Fibroblast of upper back skin (primary cell): ENCODE data around the gene ADD2.

Source experiments
- DNase-seq: peaks from one replicate; pipeline ENCODE4 v3.0.0-alpha.2; 2013

The ADD2 gene

DNA sequence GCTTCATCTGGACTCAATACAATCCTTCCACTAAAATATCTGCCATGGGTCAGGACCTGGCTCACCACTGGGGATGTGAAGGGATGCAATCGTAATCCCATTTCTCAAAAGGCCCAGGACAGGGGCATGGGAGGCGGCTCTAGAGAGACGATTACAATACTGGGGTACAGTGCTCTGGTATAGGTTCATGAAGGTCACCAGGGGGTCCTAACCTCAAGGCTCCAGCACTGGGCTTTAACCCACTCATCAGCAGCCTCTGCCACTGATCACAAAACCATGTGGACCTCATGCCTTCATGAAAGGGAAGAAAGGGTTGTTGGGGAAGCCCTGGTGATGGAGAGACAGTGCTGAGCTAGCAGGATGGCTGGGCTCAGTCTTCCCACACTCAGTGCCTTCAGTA is 48.8 kb downstream of the ADD2 start:
- DNase-seq, result no peak

DNA sequence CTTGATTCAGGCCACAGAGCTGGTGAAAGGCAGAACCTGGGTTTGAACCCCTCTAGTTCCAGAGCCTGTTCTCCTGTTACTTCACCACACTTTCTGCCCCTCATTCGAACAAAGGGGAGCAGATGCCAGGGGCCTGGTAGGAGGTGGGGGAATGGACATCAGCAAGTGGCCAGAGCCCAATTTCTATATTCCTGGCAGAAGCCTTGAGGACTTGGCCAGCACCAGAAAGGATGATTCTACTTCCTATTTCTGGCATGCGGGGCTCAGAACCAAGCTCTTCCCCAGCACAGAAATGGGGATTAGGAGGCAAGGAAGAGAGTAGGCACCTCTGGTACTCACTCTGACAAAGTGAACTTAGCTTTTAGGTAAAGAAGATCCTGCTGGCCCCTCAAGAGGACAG is 49.3 kb downstream of the ADD2 start:
- no peak for DNase-seq

DNA sequence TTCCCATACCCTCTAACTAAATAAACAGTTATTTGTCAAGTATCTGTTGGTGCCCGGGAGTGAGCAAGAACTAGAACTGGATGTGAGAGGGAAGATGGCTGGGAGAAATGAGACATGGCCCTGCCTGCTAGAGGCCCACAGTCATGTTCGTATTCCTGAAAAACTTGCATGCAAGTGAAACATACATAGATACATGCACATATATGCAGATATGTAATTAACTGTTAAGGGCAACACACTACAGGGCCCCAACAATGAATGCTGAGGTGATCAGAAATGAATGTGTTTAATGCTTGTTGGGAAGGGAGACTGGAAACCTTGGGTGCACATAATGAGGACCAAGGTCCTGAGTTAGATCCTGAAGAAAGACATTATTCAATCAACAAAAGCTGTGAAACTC is 49.8 kb downstream of the ADD2 start:
- DNase-seq, result no peak

DNA sequence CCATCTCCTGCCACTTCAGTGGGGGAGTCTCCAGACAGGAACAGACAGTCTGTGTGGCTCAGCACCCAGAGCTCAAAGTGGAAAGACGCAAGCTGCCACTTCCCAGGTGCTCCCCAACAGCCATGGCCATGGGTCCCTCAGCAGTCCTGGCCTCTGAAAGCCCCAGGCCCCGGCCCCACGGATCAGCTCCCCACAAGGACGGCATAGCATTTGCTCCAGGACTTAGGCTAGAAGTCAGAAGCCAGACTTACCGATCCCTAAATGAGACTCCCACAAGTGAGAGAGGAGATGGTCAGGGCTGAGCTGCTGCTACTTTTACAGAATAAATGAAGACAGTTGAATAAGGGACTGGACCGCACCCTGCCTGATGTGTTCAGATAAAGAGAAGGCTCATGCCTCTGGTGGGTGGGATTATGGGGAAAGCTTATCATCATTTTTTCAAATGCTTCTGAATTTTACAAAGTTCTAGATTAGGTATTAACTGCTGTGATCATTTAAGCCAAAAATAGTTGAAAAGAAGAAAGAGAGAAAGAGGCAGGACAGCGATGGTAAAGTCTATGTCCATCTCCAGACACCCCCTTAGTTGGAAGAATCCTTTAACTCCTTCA is 50.5 kb downstream of the ADD2 start:
- DNase-seq, result no peak

DNA sequence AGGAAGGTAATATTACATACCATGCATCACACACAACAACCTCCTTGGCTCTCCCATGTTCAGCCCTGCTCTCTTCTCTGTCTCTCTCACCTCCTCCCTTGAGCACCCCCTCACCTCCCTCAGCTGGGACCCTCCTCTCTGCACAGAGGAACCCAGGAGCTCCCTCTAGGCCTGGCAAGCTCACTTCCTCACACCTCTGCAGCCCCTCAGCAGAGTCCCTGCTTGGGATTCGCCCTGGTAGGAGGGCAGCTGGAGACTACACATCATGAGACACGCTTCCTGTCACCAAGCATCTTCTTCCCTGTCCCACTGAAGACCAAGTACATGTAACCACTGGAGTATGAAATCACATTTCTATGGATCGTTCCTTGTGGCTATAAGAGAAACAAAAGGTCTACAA is 51.0 kb downstream of the ADD2 start:
- no peak for DNase-seq

DNA sequence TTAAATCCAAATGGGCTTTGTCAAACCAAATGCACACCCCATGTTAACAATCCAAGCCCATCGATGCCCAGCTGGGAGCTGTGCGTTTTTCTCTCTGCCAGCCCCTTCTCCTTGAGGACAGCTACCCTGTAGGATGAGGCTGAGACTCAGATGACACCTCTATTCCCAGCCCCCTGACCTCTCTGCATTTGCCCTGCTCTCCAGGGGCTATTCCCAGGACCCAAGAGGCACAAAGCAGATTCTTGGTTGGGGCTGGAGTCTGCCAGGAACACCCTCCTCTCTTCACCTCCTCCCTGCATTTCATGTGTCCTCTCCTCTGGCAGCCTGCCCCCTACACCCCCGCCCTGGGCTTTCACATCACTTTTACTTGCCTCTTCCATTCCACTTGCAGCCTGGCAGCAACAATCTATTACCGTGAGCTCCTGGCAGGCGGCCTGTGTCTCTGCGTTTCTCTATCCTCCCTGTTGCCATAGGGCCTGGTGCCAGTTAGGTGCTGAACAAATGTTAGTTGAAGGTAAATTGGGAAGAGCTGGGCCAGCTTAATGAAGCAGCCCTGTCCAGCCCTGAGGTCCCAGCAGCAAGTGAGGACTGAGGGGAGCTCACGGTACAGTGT is 51.8 kb downstream of the ADD2 start:
- no peak for DNase-seq

DNA sequence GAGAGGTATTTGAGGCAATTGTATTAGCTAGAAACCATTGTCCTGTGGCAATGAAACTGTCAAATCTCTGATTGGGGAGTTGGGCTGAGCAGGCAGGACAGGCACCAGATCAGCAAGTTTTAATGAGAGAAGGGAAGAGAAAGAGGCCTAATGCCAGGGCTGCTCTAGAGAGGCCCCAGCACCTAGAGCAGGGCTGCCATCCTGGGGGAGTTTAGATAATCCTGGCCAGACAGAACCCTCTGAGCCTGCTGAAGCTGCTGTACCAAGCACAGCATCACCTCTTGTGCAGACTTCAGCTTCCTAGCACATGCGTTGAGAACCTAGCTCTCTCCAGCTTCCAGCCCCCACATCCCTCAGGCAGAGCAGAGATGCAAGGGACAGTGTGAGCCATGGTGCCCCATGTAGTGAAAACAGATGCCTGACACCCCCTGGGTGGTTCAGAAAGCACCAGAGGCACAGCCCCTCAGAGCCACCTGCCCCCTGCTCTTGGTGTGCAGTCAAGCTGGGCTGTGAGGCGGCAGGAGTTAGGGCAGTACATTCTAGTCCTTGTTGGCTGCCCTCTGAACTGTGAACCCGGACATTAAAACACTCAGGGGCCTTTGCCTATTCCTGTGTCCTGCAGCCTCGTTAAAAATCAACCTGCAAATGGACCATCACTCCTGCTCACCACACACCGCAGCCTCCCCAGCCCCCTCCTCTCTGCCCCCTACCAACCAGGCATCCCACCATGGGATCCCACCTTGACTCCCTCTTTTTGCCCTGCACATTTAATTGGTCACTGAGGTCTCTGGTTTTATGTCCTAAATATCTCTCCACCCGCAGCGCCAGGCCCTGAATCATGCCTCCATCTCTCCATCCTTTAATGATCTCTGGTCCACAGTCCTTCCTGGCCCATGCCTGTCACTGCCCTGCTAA is 52.7 kb downstream of the ADD2 start:
- DNase-seq, result no peak

DNA sequence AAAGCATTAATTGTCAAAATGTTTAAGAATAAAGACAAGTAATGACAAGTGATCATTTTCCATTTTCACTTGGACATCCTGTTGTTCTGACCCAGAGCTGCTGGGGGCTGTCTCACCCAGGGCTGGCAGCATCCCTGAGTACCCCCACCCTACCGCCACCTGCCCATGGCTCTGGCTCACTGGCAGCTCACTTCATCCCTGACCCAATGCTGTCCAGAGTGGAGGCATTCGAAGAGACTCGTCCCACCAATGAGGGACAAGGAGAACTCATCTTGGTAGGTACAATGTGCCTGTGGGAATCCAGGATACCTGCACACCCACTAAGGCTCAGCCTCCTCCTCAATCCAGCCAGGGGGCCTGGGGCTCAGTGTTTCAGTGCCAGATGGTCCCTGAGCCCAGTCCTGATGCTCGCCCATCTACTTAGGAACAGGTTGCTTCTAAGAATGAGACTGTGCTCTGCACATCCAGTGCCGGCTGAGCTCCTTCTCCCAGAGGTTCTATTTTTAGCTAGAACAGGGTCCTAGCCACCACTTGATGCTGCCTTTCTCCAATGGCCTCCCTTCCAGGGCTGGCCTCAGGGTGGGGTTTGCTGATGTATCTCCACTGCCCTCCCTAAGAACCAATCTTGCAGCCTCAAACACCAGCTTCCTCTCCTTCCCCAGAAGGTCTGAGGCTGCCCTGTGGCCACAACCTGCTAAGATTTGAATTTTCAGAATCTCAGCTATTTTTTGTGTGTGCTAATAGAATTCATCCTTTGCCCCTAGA is 53.7 kb downstream of the ADD2 start:
- no peak for DNase-seq

DNA sequence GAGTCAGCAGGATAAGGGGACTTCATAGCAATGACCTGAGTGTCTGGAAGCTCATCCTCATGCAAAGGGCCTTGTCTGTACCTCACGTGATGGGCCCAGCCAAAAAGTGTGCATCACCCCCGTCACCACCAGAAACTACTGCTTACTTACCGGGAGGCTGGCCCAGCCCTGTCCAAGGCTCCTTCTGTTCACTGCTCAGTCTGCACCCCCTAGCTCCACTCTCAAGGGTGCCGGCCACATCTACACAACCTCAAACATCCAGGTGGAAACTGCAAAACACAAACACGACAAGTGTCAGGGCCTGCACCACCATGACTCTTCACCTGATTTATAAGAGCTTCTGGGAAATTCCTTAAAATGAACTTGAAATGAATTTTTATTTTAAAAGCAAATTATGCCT is 55.1 kb downstream of the ADD2 start:
- DNase-seq, result no peak

DNA sequence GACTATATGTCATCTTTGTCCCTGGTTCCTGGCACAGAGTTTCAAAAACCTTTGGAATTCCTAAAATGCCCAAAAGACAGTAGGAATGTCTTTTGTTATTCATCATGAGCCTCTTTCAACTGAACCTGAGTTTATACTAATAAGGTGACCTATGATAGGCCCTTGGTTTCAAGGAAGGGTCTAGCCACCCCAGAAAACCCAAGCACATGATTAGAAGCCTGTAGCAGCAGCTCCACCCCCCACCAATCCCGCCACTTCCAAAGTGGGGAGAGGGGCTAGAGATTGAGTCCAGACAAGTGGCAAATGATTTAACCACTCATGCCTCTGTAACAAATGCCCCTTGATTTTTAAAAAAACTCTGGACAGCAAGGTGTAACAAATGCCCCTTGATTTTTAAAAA is 56.8 kb downstream of the ADD2 start:
- DNase-seq, result no peak

DNA sequence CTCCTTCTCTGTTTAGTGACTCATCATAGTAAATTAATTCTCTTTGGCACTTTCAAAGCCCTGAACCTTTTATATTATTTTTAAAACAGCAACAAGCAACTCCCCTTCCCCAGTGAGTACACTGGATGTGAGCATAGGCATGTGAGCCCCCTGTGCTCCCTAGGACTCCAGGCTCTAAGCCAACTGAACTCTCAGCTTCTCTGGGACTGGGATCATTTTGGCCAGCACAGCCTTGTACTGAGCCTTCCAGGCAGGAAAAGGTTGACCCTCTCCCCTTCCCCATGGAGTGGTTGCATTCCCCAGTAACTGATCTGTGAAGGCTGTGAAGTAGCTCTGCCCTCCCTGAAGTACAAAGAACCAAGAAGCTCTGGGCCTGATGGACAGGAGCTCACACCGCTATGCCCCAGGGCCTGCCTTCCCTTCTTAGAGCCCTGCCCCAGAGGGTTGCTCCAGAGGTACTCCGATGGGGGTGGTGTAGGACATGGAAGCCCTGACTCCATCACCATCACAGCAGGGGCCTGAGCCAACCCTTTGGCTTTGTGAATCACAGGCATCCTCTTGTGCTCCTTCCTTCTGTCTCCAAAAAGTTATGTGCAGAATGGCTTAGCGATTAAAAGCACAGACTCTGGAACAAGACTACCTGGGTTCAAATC is 57.8 kb downstream of the ADD2 start:
- DNase-seq, result no peak

DNA sequence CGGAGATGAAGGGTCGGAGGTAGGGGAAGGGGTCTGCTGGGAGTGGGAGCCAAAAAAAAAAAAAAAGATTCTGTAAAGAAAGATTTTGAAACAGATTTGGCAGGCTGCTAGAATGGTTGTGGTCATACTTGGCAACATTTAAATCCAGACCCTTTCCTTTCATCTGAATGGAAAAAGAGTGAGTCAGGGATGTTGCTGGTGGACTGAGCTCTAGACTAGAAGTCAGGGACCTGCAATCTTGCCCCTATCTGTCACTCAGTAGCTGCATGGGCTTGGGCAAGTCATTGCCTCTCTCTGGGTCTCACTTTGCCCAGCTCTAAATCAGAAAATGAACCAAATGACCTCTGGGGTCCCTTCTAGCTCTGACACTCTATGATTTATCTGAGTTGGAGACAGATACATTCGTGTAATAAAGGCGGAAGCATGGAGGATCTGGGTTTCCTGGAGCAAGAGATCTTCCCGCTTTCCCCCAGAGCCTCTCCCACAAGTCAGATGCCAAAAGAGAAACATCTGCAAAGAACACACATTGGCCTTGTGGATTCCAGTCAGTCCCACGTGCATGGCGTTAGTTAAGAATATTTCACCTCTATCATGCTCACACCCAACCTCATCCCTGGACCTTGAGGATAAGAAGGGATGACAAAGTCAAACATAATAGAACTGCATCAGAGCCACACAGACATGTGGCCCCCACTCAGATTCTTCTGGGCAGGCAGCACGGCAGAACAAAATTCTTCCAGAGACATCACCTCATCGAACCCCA is 58.5 kb downstream of the ADD2 start:
- DNase-seq, result peak; percentile 89

DNA sequence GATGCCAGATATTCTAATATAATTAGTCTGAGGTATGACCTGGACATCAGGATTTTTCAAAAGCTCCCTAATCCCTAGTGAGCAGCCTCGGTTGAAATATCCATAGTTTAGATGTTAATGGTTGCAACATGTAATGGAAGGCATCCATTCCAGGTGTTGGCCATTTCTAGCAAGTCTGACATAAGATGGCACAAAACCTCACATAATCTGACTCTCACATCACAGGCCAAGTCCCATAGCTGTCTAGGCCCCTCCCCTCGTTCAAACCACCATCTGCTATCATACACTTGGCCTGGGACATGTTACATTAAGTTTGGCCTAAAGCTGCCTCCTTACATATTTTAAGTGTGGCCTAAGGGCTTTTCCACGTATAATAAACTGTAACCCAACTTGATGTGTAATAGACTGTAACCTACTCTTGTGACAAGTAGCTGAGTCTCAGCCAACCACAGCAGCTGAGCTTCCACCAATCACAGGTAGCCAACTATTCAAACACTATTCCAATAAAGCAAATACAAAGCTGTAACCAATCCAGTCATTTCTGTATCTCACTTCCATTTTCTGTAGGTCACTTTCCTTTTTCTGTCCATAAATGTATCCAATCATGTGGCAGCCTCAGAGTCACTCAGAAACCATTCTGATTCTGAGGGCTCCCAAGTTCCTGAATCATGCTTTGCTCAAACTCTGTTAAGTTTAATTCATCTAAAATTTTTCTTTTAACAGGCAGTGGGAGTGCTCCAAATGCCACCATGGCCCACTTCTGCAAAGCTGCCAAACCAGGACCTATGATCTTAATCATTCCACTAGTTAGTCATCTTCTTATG is 59.4 kb downstream of the ADD2 start:
- peak; percentile 84 for DNase-seq

DNA sequence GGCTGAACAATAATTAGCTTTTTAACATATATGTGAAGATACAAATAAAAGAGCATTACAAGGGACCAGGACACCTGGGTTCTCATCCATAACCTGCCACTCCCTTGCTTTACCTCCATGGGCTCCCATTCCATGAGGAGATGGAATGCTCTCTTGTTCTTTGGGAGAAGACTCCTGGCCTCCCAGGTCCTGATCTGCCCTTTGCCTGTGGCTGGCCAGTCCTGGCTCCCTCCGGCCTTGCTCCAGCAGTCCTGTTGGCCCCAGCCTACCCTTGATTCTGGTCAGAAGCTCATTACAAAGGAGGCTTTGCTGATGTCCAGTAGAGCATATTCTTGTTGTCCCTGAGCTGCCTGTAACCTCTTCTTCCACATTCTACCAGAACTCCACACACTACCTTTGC is 60.3 kb downstream of the ADD2 start:
- DNase-seq, result no peak

DNA sequence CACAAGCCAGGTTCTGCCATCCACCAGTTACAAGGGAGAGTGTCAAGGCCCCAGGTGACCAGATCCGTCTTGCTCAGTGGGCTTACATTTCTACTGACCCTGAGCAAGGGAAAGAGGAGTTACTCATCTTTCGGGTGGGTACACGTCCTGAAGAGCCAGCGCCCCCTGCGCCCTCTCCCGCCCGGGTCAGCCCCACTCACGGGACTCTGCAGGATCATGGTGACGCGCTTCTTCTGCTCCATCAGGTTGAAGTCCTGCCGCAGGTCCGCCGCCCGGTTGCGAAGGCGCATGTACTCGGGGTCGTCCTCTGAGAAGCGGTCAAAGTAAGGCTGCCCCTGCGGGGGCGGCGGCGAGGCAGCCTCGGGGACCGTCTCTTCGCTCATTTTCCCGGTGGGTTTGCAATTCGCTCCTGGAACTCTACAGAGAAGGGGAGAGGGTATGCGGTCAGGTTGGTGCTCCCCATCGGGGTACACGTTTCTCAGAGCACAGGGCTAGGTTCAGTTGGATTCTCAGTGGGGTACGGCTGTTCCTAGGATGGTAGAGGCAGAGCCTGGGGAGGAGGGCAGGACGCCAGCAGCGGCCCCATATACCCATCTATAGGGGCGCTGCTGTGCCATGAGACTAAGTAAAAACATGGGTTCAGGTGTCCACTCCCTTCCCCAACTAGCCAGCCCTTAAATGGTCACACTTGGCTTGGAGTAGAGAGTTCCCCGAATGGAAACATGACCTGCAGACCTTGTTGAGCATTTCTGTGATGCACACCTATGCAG is 61.8 kb downstream of the ADD2 start:
- no peak for DNase-seq

DNA sequence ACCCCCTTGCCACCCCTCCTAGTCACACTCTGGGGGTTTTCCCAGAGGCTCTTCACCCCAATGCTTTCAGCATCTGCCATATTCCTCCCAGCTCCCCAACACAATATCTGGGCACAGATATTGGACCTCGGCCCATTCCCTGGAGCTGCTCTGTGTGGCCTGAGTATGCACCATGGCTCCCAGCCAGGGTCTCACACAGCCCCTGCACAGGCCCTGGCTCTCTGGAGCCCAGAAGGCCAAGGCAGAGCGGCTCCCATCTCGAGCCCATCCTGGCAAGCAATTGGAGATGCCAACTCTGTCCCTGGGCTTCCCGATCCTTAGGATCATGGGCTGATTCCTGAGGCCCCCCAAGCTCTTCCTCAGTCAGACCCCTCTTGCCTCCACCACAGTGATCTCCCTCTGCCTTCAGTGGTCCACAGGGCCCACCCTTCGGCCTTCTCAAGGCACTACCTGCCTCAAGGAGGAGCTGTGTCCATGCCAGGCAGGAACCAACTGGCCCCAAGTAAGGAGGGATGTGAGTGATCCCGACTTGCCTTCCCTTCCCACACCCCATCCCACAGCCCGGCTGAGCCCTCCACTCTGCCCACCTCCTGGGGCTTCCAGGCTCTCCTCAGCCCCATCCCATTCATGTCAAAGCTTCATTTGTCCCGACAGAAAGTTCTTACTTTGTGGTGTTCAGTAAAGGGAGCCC is 62.7 kb downstream of the ADD2 start:
- DNase-seq, result no peak

DNA sequence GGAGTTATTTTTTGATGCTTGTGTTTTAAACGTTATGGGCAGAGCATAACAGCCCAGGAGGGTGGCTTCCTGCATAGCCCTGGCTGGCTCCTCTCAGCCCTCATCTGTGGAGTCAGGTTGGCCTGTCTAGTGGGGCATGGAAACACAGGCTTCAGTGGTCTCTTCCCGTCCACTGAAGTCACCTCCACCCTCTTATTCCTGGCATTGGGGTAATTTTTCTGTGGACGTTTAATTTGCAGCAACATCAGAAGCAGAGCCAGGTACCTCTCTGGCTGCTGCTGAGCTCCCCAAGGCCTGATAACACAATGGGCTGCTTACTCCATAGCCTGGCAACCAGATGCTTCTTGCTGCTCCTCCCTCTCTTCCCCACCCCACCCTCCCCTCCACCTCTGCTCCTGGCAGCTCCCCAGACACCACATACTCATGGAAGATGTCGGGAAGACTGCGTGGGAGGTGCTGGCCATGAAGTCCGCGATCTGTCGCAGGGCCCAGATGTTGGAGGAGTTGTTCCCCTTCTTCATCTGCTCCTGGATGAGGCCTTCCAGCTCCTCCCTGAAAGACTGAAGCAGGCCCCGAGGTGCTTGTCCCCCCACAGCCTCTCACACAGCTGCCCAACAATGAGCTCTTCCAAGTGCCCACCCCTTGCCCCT is 64.0 kb downstream of the ADD2 start:
- peak; percentile 84 for DNase-seq

DNA sequence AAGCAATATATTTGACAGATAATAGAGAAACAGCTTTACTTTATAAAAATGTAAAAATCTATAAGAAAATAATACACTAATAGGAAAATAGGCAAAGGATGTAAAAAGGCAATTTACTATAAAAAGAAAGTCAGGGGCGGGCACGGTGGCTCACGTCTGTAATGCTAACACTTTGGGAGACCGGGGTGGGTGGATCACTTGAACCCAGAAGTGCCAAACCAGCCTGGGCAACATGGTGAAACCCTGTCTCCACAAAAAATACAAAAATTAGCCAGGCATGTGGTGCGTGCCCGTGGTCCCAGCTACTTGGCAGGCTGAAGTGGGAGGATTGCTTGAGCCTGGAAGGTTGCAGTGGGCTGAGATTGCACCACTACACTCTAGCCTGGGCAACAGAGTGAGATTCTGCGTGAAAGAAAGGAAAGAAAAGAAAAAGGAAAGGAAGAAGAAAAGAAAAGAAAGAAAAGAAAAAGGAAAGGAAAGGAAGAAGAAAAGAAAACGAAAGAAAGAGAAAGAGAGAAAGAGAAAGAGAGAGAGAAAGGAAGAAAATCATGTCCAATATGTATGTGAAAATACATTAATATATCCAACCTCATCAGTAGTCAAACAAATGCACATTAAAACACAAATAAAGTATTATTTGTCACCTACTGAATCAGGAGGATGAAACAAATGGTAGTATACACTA is 65.1 kb downstream of the ADD2 start:
- DNase-seq, result no peak

DNA sequence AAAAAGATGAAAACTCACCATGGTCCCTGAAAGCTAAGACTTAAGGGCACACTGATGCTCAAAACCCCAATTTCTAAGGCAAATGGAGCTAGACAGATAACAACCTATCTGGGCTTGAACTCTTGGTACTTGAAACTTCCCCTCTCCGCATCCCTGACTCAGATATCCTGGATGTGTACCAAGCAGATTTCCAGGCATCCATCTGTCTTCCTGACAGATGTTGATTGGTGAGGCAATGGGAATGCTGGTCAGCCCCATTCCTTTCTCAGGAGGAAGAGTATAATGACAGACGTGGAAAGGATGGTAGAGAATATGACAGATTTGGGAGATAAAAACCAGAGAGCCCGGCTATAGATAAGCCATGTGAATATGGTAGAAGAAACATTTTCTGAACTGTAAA is 69.2 kb downstream of the ADD2 start:
- peak; percentile 82 for DNase-seq
